Loucy (cell line): ENCODE measurements around the gene MEN1.

Source experiments
- H2AFZ ChIP-seq: fragments of 200-600 bp; sonication (generic); 2 replicates; pipeline ENCODE4 v1.6.0; 2016; ENCODE audit warnings: antibody characterized with exemption, mild to moderate bottlenecking, low read length, moderate library complexity
- H3F3A ChIP-seq: fragments of 200-600 bp; 2 replicates; pipeline ENCODE4 v1.6.0; 2016; ENCODE audit warnings: antibody characterized with exemption, low read depth, mild to moderate bottlenecking
- H3K27me3 ChIP-seq: fragments of 200-600 bp; sonication (generic); 2 replicates; pipeline ENCODE4 v1.6.1; 2014; ENCODE audit warnings: low read length, mild to moderate bottlenecking; ENCODE audit not compliant: insufficient read depth, poor library complexity, severe bottlenecking
- H3K36me3 ChIP-seq: fragments of 200-600 bp; sonication (generic); 2 replicates; pipeline ENCODE4 v1.6.1; 2016; ENCODE audit warnings: low read length; ENCODE audit not compliant: insufficient read depth
- H3K4me1 ChIP-seq: fragments of 200-600 bp; sonication (generic); 2 replicates; pipeline ENCODE4 v1.5.1; 2014; ENCODE audit warnings: low read length, mild to moderate bottlenecking; ENCODE audit not compliant: insufficient read depth, poor library complexity, severe bottlenecking
- H3K4me2 ChIP-seq: fragments of 200-600 bp; sonication (generic); 2 replicates; pipeline ENCODE4 v1.6.0; 2014; ENCODE audit warnings: antibody characterized with exemption, low read length, low read depth, mild to moderate bottlenecking; ENCODE audit not compliant: poor library complexity, severe bottlenecking
- H3K4me3 ChIP-seq: fragments of 200-600 bp; sonication (generic); 2 replicates; pipeline ENCODE4 v1.5.1; 2014; ENCODE audit warnings: low read length, mild to moderate bottlenecking, mixed read lengths; ENCODE audit not compliant: poor library complexity, severe bottlenecking
- H3K79me2 ChIP-seq: fragments of 200-600 bp; sonication (generic); 2 replicates; pipeline ENCODE4 v1.6.1; 2014; ENCODE audit warnings: low read length; ENCODE audit not compliant: insufficient read depth
- H3K9ac ChIP-seq: fragments of 200-600 bp; sonication (generic); 2 replicates; pipeline ENCODE4 v1.6.0; 2014; ENCODE audit warnings: mild to moderate bottlenecking, low read depth, low read length, moderate library complexity; ENCODE audit not compliant: poor library complexity, severe bottlenecking
- H3K9me2 ChIP-seq: fragments of 200-600 bp; sonication (generic); replicated peaks from 2 replicates; pipeline ENCODE4 v1.6.1; 2016; ENCODE audit warnings: low read depth, low read length, mixed read lengths
- H3K9me3 ChIP-seq: fragments of 200-600 bp; sonication (generic); 2 replicates; pipeline ENCODE4 v1.6.1; 2014; ENCODE audit warnings: mild to moderate bottlenecking, antibody characterized with exemption, low read length, low read depth; ENCODE audit not compliant: insufficient read depth
- H4K20me1 ChIP-seq: fragments of 200-600 bp; sonication (generic); 2 replicates; pipeline ENCODE4 v1.6.0; 2014; ENCODE audit warnings: antibody characterized with exemption, low read length, mild to moderate bottlenecking; ENCODE audit not compliant: insufficient read depth, poor library complexity, severe bottlenecking
- EZH2phosphoT487 ChIP-seq: fragments of 200-600 bp; IDR thresholded peaks from 2 replicates; pipeline ENCODE4 v1.6.1; 2018; ENCODE audit warnings: antibody characterized with exemption, mild to moderate bottlenecking, moderate library complexity, borderline replicate concordance
- TF ChIP-seq, protein P1 (sequence below): fragments of 200-600 bp; sonication (generic); conservative IDR thresholded peaks from 2 replicates; pipeline ENCODE4 v1.5.1; 2014; ENCODE audit warnings: mild to moderate bottlenecking, antibody characterized with exemption, low read length

The MEN1 gene

DNA sequence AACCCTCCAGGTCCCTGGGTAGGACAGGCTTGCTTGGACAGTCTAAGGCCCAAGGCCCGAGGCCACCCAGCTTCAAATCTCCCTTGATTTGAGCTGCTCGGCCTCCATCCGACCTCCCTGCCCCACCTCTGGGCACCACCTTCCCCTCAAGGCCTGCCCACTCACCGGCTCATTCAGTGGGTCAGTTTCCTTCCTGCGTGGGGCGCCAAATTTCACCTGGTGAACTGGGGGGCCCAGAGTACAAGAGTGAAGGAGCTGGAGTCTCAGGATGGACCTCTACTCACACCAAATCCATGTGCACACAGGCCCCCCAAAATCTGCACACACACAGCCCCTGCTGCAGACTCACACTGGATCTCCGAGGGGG, 11.1 kb downstream of the MEN1 start:
- Histone ChIP-seq H3K36me3 (no peaks in the 10 kb centered on the region), H3K9me3 (no peaks in the 10 kb centered on the region), H3K27me3 (no peaks in the 10 kb centered on the region), H2AFZ (no peak overlapping the region), H3K4me3 (no peak overlapping the region), H3K9ac (no peak overlapping the region), H3K9me2 (no peaks in the 10 kb centered on the region), H3K4me2 (peak overlapping the region; percentile 9), H3K4me1 (peaks cover 53% of the 10 kb centered on the region), H3F3A (no peaks in the 10 kb centered on the region), H3K79me2 (no peaks in the 10 kb centered on the region), H4K20me1 (no peaks in the 10 kb centered on the region)
- TF ChIP-seq, protein P1, sequence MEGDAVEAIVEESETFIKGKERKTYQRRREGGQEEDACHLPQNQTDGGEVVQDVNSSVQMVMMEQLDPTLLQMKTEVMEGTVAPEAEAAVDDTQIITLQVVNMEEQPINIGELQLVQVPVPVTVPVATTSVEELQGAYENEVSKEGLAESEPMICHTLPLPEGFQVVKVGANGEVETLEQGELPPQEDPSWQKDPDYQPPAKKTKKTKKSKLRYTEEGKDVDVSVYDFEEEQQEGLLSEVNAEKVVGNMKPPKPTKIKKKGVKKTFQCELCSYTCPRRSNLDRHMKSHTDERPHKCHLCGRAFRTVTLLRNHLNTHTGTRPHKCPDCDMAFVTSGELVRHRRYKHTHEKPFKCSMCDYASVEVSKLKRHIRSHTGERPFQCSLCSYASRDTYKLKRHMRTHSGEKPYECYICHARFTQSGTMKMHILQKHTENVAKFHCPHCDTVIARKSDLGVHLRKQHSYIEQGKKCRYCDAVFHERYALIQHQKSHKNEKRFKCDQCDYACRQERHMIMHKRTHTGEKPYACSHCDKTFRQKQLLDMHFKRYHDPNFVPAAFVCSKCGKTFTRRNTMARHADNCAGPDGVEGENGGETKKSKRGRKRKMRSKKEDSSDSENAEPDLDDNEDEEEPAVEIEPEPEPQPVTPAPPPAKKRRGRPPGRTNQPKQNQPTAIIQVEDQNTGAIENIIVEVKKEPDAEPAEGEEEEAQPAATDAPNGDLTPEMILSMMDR: no peak
- no peak for TF ChIP-seq EZH2phosphoT487

DNA sequence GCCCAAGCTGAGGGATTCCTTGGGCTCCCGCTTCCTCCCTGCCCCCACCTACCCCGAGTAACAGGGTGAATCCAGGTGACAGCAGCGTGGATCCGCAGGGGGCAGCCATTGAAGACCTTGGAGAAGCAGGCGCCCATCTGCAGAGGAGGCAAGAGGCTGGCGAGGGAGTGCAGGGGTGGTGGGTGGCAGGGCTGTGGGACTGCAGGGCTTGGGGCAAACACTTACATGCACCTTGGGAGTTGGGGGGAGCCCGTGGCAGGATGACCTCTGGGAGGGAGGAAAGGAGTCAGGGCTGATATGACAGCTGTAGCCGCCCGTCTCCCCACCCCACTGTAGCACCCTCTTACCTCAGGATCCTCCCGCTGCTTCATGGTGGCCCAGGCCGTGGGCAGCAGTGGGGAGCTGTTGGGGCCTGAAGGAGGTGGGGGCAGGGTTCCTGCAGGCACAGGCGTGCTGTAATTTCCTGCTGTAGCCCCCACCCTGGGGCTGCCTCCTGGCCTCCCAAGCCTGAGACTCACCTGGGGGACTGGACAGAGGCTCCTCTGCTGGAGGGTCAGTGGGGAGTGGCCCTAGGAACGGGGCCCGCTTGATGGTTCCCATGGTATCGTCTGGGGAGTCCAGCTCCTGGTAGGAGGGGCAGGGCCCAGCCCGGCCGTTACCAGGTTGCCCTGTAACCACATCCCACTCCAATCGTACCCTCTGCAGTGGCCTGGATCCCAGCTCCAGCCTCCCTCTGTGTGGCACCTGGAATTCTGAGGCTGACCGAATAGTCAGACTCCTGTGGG, 13.4 kb downstream of the MEN1 start:
- TF ChIP-seq, protein P1: no peak
- TF ChIP-seq EZH2phosphoT487: no peak
- peak overlapping the region; percentile 61 for H3K9ac ChIP-seq
- no peaks in the 10 kb centered on the region for H3K9me3 ChIP-seq
- peaks cover 2% of the 10 kb centered on the region; the same call in 1 of the 2 replicates for H3F3A ChIP-seq
- no peaks in the 10 kb centered on the region for H3K36me3 ChIP-seq
- H3K4me1 ChIP-seq: peaks cover 54% of the 10 kb centered on the region
- peak overlapping the region; percentile 66 for H3K4me2 ChIP-seq
- H3K27me3 ChIP-seq: no peaks in the 10 kb centered on the region
- no peaks in the 10 kb centered on the region for H3K79me2 ChIP-seq
- no peak overlapping the region for H2AFZ ChIP-seq
- peak overlapping the region; percentile 42 for H3K4me3 ChIP-seq
- H3K9me2 ChIP-seq: no peaks in the 10 kb centered on the region
- H4K20me1 ChIP-seq: no peaks in the 10 kb centered on the region

DNA sequence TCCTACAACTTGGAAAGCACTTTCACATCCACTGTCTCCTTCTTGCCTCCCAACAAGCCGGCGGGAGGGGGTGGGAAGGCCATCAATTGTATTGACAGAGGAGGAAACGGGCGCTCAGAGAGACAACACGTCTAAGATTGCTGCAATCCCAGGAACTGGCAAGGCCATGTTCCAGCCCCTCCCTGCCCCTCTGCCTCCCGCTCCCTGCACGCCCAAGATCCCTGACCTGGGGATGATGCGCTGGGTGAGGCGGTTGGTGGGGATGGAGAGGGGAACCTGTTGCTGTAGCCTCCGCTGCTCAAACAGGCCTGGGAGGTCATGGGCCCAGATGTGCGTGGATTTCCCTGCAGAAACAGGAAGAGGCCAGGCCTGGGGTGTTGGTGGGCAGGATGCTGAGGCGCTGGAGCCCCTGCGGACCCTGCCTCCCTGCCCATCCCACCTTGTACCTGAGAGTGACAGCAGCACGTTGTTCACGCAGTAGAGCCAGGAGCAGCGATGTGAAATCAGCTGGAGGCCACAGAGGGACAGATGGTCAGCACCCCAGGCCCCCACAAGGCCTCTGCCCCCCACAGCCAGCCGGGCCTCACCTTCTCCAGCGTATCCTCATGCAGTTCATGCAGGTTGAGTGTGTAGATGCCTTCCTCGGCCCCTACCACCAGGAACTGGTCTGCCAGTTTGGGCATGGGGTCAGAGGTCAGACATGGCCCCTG, 14.1 kb downstream of the MEN1 start:
- peaks cover 2% of the 10 kb centered on the region; the same call in 1 of the 2 replicates for H3F3A ChIP-seq
- no peaks in the 10 kb centered on the region for H4K20me1 ChIP-seq
- peak overlapping the region; percentile 61 for H3K9ac ChIP-seq
- H2AFZ ChIP-seq: no peak overlapping the region
- H3K4me3 ChIP-seq: peak overlapping the region; percentile 42
- H3K4me1 ChIP-seq: peaks cover 52% of the 10 kb centered on the region
- H3K9me2 ChIP-seq: no peaks in the 10 kb centered on the region
- no peaks in the 10 kb centered on the region for H3K79me2 ChIP-seq
- no peaks in the 10 kb centered on the region for H3K9me3 ChIP-seq
- H3K27me3 ChIP-seq: no peaks in the 10 kb centered on the region
- H3K36me3 ChIP-seq: no peaks in the 10 kb centered on the region
- peak overlapping the region; percentile 66 for H3K4me2 ChIP-seq
- no peak for TF ChIP-seq EZH2phosphoT487
- TF ChIP-seq, protein P1: no peak
